Measurements from ENCODE around the gene SLC10A6.

- TF ChIP-seq CTCF (IDR thresholded peaks at IDR 0.05; ENCODE audit: insufficient read depth, low read length, poor library complexity, severe bottlenecking): no peak
- no peak for TF ChIP-seq EZH2phosphoT487 (conservative IDR thresholded peaks at IDR 0.05; ENCODE audit: low read length)
Observed at GRCh38 chr4:86809809-86810208, 39.4 kb downstream of the SLC10A6 start.
